GM19397 (cell line): ENCODE results near the gene PLEKHG4B.
"Not testable (repeated sequence)": the region's sequence is repeated elsewhere in the genome, so short reads cannot be mapped to it uniquely, and the experiment has no call there.

ENCODE experiments used
- ATAC-seq: cut with Tn5 transposase; IDR thresholded peaks from one replicate; pipeline ENCODE4 v1.9.1; 2021; ENCODE audit warnings: mild to moderate bottlenecking, moderate library complexity; ENCODE audit not compliant: unreplicated experiment

The PLEKHG4B gene

DNA sequence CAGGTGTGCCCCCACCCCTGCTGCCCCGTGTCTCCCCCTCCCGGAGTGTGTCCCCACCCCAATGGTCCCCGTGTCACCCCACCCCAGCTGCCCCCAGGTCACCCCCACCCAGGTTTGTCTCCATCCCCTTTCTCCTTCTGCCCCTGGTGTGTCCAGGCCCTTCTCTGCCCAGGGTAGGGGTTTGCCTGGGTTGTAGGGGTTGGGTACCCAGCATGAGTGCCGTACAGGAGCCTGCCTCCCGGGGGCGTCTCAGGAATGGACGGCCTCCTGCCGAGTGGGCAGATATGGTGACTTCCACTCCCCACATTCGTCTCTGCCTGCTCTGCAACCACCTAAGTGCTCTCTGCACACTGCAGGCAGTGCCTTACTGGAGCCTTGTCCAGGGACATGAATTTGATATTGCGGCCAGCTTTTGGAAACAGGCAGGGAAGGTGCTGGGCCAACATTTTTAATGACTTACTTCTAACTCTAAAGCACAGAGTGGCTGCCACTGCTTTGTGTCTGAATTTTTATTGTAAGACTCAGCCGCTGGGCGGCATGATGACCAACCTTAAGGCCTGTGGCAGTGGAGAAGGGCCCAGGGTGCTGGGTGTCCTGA is 106.0 kb downstream of the PLEKHG4B start:
- ATAC-seq = no peak

DNA sequence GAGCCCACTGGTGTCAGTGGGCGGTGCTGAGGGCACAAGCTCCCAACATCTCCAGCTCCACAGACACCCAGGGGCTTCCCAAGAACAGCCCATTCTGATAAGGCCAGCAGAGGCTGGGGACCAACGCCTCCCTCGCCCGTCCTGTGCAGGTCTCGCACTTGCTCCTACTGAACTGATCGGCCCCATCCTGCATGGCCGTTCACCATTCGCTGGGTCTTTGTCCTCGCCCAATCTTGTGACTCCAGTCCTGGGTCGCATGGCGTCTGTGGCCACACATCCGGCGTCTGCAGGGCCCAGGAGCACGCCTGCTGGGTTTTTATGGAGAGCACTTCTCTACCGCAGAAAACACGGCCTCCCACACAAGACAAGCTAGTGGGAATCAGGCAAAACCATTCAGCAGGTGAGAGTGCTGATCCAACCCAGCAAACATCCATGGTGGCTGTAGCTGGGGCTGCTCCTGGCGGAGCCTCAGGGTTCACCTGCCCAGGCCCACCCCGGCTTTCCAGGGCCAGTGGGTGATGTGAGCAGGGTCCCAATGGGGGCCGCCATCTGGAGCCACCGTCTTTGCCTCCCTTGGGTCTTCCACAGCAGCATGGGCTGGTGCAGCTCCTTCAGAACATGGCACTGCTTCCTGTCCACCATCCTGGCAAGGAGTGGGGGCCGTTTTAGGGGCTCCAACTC is 106.7 kb downstream of the PLEKHG4B start:
- no peak for ATAC-seq

- no peak for ATAC-seq
Measured at GRCh38 chr5:199197-199949, 107.4 kb downstream of the PLEKHG4B start.

GRCh38 chr5:199950-200645 is 108.1 kb downstream of the PLEKHG4B start:
- no peak for ATAC-seq

DNA sequence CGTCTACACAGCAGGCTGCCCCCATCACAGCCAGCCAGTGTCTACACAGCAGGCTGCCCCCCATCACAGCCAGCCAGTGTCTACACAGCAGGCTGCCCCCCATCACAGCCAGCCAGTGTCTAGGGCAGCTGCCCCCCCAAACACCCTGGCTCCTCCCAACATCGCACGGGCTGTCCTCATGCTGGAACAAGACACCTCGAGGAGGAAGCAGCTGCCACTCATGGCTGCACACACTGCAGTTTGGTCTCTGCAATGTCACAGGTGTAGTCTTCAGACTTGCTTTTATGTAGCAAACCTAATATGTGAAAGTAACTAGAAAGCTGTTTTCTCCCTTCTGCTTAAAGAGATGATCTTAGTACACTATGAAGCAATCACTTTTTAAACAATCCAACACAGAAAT is 109.0 kb downstream of the PLEKHG4B start:
- no peak for ATAC-seq

DNA sequence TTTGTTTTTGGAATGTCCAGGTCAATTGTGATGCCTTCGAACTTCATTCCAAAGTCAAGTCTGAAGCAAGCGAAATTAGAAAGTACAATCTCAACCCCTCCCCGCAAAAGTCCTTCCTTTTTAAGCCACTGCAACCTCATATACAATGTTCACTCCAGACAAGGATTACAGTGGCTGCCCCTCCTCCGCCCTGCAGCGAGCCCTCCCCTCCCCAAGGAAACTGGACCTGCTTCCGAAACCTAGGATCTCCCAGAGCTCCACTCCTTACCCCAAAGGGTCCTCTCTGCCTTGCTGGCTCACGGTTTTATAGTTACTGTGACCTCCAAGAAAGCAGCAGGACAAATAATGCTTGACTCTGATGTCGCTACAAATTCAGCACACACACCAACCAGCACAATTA is 109.7 kb downstream of the PLEKHG4B start:
- no peak for ATAC-seq

GRCh38 chr5:203246-203930 is 111.4 kb downstream of the PLEKHG4B start:
- ATAC-seq = no peak

DNA sequence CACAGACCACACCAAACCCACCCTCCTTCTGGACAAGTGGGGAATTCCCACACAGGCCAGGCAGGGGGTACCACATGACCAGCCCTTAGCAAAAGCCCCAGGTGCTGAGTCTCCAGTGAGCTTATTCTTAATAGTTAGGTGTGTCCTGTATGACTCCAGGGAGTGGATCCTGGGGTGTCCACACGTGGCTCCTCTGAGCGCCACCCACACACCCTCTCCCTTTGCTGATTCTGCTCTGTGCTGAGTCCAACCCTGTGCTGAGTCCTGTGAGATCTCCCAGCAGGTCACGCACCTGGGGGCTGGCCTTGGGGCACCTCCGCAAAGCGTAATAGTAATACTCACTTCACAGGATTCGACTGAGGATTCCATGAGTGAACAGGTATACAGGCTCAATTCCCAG is 112.0 kb downstream of the PLEKHG4B start:
- ATAC-seq = no peak

DNA sequence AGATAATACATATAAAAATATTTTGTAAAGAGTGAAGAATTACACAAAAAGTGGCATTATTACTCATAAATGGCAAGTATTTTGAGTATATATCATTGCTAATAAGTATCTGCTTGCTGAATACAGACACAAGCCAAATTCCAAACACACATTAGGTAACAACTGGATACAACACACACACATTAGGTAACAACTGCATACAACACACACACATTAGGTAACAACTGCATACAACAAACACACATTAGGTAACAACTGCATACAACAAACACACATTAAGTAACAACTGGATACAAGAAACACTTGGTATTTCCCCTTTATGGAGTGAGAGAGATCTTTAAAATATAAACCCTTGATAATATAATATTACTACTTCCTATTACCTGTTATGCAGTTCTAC is 112.5 kb downstream of the PLEKHG4B start:
- no peak for ATAC-seq

GRCh38 chr5:204966-205670 is 113.2 kb downstream of the PLEKHG4B start:
- no peak for ATAC-seq

GRCh38 chr5:206406-206805 is 114.4 kb downstream of the PLEKHG4B start:
- ATAC-seq = no peak

GRCh38 chr5:206927-207536 is 115.1 kb downstream of the PLEKHG4B start:
- ATAC-seq = no peak

DNA sequence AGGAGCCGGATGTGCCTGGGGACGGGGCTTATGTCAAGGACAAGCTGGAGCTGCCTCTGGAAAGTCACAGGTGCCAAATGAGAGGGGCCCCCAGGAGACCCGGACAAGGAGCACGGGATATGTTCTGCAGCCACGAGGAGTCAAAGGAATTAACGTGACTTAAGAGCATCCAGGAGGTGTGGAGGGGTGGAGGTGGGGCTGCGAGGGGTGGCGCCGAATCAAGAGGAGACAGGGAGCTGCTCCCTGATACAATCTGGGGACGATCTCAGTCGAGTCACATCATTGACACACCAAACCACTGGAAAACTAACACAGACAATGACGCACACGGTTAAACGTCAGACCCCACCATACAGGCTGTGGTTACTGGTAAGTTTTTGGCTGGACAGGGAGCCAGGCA is 115.6 kb downstream of the PLEKHG4B start:
- no peak for ATAC-seq

- no peak for ATAC-seq
Measured at GRCh38 chr5:208449-209114, 116.6 kb downstream of the PLEKHG4B start.

DNA sequence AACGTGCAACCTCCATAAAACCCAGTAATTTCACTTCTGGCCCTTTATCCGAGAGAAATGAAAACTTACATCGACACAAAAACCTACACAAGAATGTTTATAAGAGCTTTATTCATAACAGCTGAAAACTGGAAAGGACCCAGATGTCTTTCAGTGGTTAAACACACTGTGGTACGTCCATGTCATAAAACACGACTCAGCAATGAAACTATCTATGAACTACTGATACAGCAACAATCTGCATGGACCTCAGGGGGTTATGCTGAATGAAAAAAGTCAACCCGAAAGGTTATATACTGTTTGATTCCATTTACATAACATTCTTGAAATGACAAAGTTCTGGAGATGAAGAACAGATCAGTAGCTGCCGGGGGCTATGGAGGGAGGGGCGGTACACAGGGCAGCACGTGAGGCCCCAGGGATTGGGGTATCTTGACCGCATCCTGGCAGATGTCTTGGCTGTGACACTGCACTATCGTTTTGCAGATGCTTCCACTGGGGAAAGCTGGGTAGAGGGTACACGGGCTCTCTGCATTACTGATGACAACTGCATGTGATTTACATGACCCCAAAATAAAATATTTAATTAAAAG is 121.9 kb downstream of the PLEKHG4B start:
- no peak for ATAC-seq

DNA sequence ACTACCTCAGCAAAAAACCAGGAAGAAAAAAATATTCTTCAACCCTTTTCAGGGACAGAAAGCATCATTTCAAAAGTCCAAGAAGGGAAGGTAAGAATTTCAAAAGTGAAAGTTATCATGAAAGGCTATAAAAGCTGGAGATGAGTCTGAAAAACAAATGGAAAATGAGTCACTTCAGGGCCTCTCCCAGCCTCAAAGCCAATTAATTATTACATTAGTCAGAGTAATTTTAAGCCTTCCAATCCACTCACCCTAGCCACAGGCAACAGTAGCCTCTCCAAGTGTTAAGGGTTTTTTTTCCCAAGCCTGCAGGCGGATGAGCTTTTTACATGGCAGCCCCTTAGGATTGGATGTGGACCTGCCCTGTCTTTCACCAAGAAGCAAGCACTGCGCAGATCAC is 123.3 kb downstream of the PLEKHG4B start:
- not testable (repeated sequence) for ATAC-seq

DNA sequence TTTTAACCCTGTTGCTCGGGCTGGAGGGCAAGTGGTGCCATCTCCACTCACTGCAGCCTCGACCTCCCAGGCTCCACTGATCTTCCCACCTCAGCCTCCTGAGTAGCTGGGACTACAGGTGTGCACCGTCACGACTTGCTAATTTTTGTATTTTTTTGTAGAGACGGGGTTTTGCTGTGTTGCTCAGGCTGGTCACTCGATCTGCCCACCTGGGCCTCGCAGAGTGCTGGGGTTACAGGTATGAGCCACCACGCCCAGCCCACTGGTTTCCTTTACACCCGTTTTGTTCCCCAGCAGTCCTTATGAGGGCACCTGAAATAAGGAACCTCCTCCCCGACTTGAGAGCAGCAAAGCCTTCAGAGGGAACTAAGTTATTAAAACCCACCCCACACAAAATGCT is 124.1 kb downstream of the PLEKHG4B start:
- ATAC-seq = not testable (repeated sequence)

DNA sequence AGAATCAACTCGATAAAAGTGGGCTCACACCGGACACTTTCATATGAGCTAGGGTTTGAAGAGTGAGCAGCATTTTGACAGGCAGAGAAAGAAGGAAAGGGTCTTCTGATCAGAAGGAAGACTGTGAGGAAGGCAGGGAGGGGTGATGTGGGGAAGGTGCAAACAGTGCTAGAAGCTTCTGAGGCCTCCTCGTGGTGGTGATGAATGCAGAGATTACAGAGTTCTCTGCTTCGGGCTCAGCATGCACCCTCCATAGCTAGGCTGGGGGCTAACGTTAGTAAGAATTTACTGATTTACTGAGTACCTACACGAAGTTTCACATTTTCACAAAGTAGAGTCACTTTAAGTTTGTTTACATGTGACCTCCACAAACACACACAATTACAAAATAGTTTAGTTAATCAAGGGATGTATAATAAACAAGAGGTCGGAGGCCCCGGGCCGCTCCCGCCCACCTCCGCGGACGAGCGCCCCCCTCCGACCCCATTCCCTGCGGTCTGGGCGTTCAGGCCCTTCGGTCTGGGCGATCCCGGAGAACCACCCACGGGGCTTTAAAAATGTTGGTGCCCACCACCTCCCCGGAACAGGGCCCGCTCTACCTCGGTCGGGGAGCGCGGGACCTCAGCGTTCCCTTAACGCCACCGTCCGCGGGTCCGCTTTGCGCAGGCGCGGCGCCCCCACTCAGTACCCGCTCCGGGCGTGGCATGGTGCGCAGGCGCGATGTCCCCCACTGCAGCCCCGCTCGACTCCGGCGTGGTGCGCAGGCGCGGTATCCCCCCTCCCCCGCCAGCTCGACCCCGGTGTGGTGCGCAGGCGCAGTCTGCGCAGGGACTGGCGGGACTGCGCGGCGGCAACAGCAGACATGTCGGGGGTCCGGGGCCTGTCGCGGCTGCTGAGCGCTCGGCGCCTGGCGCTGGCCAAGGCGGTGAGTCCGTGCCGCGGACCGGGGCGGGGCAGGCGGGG is 125.8 kb downstream of the PLEKHG4B start, which contains the start of the genes CCDC127 and SDHA:
TSS of gene CCDC127 (minus strand) at position 660 of the 963 bp plus-strand sequence. CDS start 1,304 bp downstream, outside the sequence.
TSS of gene SDHA (plus strand) at position 827 of the 963 bp plus-strand sequence. CDS start at position 863, 36 bp downstream.
- ATAC-seq = peak; percentile 81
